BJ (cell line): Measurements from ENCODE around the gene CHCHD6. TPM values are rescaled to one million over a fixed set of nuclear protein-coding genes. Genes with fewer than 3 reads are reported as not detected.

Experiments
- CTCF ChIA-PET: fragments of 350-600 bp; formaldehyde crosslinking; extraction: SDS; loops from one replicate; lab custom pipeline; 2021; ENCODE audit warnings: antibody characterized with exemption, inconsistent platforms; lab: Yijun Ruan, JAX
- POLR2A ChIA-PET: fragments of 300-600 bp; sonication (Branson Sonifier 250); formaldehyde crosslinking; extraction: SDS; loops from one replicate; lab custom pipeline; 2021; ENCODE audit warnings: antibody characterized with exemption; lab: Charles Lee
- DNase-seq: peaks from one replicate; pipeline ENCODE4 v3.0.0-alpha.2; 2011; ENCODE audit warnings: low read depth
- H3K27me3 ChIP-seq: 2 replicates; pipeline ENCODE4 v1.6.0; 2011; ENCODE audit warnings: low read length; ENCODE audit not compliant: control insufficient read depth, insufficient read depth
- H3K36me3 ChIP-seq: 2 replicates; pipeline ENCODE4 v1.5.1; 2011; ENCODE audit warnings: low read length; ENCODE audit not compliant: control insufficient read depth, insufficient read depth
- H3K4me3 ChIP-seq: 2 replicates; pipeline ENCODE4 v1.5.1; 2011; ENCODE audit warnings: low read depth, mild to moderate bottlenecking, control low read depth, low read length
- polyA plus RNA-seq: library from polyadenylated mRNA; depleted of rRNA; stranded (reverse); fragments of >200 nt; gene quantifications from 2 replicates; pipeline ENCODE4 v1.2.3, GENCODE V29; 2011
- TF ChIP-seq, protein P1 (sequence below): IDR thresholded peaks from 2 replicates; pipeline ENCODE4 v1.5.1; 2011; ENCODE audit warnings: low read depth, mild to moderate bottlenecking, control low read depth, inconsistent platforms, low read length, moderate library complexity; ENCODE audit not compliant: insufficient read depth

Gene CHCHD6
- polyA plus RNA-seq, 1 experiment = 23.7 TPM

DNA sequence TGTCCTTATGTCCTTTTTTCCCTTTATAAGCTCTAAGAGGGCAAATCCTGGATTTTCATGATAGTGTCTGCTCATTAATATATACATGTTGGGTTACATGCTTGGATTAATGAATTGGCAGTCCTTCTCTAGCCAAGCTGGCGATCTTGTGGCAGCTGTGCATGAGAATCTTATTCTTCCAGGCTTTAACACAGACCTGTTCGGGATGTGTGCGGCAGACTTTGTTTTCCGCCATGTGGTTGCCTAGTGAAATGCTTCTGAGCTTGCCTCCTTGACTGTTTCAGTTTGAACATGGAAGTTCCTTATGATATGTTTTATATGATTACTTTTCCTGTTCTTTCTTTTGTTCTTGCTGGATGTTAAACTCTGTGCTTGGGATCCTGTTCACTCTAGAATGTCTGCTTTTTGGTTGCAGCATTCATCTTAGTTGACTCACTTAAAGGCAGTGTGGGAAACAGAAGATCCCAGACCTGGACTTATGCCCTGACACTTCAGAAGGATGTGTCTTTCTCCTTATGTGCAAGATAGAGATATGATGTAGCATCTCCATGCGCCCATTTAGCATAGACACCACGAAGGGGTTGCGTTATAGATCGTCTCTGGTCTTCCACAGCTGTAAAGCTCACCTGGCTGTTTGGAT is 7.2 kb downstream of the CHCHD6 start:
- POLR2A ChIA-PET = no interaction called here
- H3K27me3 ChIP-seq = no peaks in the 10 kb centered on the region
- no peaks in the 10 kb centered on the region for H3K36me3 ChIP-seq
- no peak overlapping the region for H3K4me3 ChIP-seq
- TF ChIP-seq, protein P1, sequence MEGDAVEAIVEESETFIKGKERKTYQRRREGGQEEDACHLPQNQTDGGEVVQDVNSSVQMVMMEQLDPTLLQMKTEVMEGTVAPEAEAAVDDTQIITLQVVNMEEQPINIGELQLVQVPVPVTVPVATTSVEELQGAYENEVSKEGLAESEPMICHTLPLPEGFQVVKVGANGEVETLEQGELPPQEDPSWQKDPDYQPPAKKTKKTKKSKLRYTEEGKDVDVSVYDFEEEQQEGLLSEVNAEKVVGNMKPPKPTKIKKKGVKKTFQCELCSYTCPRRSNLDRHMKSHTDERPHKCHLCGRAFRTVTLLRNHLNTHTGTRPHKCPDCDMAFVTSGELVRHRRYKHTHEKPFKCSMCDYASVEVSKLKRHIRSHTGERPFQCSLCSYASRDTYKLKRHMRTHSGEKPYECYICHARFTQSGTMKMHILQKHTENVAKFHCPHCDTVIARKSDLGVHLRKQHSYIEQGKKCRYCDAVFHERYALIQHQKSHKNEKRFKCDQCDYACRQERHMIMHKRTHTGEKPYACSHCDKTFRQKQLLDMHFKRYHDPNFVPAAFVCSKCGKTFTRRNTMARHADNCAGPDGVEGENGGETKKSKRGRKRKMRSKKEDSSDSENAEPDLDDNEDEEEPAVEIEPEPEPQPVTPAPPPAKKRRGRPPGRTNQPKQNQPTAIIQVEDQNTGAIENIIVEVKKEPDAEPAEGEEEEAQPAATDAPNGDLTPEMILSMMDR = no peak
- no peak for DNase-seq
- CTCF ChIA-PET = interaction anchor here (0.9 to 1.2 kb wide), 2 partner anchors 41 to 166 kb away, joined by 3 to 4 read pairs; no protein-coding TSS in a partner anchor

DNA sequence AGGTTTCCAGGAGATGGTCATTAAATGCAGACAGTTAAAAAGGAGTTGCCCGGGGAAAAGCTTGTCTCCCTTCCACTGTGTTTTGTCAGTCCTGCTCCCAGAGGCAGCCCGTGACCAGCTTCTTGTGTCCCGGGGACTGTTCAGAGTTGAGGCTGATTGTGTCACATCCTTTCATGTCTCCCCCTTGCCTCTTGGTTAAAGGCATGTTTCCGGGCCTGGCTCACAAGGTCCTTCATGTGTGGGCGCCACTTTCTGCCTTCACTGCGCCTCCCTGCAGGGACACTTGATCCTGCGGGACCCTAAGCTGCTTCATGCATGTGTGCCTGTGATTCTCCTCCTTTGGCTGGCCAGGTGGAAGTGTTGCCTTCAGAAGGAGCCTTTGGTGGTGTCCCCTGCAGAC is 9.2 kb downstream of the CHCHD6 start:
- Histone ChIP-seq H3K27me3 (no peaks in the 10 kb centered on the region), H3K36me3 (no peaks in the 10 kb centered on the region), H3K4me3 (no peak overlapping the region)
- DNase-seq = no peak
- CTCF ChIA-PET = interaction anchor here (1.3 kb wide), 2 partner anchors 33 to 39 kb away, joined by 3 to 5 read pairs; no protein-coding TSS in a partner anchor
- POLR2A ChIA-PET = no interaction called here
- TF ChIP-seq, protein P1 = no peak

DNA sequence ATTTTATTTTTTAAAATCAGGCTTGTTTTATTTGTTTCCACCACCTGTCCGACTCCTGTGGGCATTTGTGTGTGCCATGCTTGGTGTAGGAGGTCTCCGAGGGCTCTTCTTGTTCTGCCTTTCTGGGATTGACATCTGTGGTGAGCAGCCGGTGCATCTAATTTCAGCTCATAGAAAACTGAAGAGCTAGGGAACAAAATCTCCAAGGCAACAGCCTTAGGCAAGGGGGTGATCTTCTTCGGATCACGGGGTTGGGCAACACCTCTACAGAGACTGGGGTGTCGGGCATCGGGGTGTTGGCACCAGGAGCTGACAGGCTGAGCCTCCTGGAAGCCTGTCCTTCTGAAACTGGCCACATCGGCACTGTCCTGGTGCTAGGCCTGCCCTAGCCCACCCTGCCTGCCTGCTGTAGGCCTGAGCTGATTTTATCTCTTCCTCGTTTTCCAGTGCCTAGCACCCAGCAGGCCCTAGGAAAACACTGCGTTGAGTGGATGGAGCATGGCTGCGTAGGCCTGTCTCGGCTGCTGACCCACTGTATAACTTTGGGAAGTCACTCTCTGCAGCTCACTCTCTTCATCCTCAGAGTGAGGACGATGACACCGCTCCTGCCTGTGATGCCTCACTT is 10.3 kb downstream of the CHCHD6 start:
- H3K36me3 ChIP-seq = no peaks in the 10 kb centered on the region
- TF ChIP-seq, protein P1 = no peak
- CTCF ChIA-PET = interaction anchor here (0.6 to 1.6 kb wide), 2 partner anchors 38 to 186 kb away, joined by 3 read pairs; no protein-coding TSS in a partner anchor
- H3K27me3 ChIP-seq = no peaks in the 10 kb centered on the region
- DNase-seq = no peak
- no peak overlapping the region for H3K4me3 ChIP-seq
- POLR2A ChIA-PET = no interaction called here

DNA sequence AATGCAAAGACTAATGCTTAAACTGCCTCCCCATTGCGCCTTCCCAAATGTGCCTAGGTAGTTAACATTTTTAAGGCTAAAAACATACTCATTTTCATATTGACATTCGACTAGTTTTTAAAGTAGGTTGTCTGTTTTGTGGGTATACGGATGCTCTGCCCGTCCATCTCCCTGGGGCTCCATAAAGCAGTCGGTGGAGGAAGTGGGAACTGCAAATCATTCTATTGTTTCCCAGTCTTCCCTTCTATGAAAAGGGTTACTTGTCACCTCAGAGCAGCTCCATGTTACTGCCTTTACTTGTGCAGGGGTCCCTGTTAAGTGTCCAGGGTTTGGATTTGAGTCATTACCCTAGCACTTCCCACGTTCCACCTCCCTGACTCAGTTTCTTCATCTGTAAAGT is 10.9 kb downstream of the CHCHD6 start:
- Histone ChIP-seq H3K27me3 (no peaks in the 10 kb centered on the region), H3K4me3 (no peak overlapping the region), H3K36me3 (no peaks in the 10 kb centered on the region)
- CTCF ChIA-PET = interaction anchor here (0.6 to 1.6 kb wide), 2 partner anchors 37 to 185 kb away, joined by 3 read pairs; no protein-coding TSS in a partner anchor
- TF ChIP-seq, protein P1 = no peak
- POLR2A ChIA-PET = no interaction called here
- DNase-seq = no peak

DNA sequence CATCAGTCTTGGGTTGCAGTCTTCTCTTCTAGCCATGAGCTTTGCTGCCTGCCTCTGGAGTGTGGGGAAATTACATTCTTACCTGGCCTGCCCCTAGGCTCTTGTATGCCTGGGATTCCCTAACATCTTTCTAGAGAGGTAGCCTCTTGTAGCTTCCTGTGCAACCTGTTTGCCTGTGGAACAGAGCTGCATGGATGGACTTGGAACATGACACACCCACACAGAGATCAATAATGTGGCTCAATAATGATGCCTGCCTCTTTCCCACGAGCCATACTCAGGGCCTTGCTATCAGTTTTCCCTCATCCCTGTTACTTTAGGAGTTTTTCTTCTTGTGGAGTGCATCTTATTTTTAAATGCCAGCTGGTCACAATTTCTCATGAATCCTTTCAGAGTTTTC is 11.4 kb downstream of the CHCHD6 start:
- no peak for DNase-seq
- TF ChIP-seq, protein P1 = no peak
- Histone ChIP-seq H3K4me3 (no peak overlapping the region), H3K36me3 (no peaks in the 10 kb centered on the region), H3K27me3 (no peaks in the 10 kb centered on the region)
- ChIA-PET CTCF (interaction anchor here (1.6 kb wide), 1 partner anchor 37 kb away, joined by 3 read pairs; no protein-coding TSS in a partner anchor), POLR2A (no interaction called here)
